AG09309 (cell line): Measurements from ENCODE around the gene NPHP4.

Experiments used
- DNase-seq: peaks from one replicate; pipeline ENCODE4 v3.0.0-alpha.2; 2010; ENCODE audit warnings: low read depth
- H3K4me3 ChIP-seq: 2 replicates; pipeline ENCODE4 v1.5.1; 2011; ENCODE audit warnings: mild to moderate bottlenecking, low read depth, low read length, moderate library complexity; ENCODE audit not compliant: control insufficient read depth
- CTCF ChIP-seq: IDR thresholded peaks from 2 replicates; pipeline ENCODE4 v1.5.1; 2011; ENCODE audit warnings: mild to moderate bottlenecking, low read depth, low read length, inconsistent platforms; ENCODE audit not compliant: insufficient read depth, control insufficient read depth; ENCODE audit errors: missing control alignments

Gene NPHP4

GRCh38 chr1:5916572-5917280 lies 75.5 kb downstream of the NPHP4 start:
- no peak overlapping the region for H3K4me3 ChIP-seq
- DNase-seq = no peak
- no peak for TF ChIP-seq CTCF

- peak; percentile 77 for TF ChIP-seq CTCF
- H3K4me3 ChIP-seq = no peak overlapping the region
- no peak for DNase-seq
These were observed 76.3 kb downstream of the NPHP4 start for GRCh38 chr1:5915587-5916571.

GRCh38 chr1:5914676-5915365 lies 77.4 kb downstream of the NPHP4 start:
- DNase-seq = no peak

GRCh38 chr1:5913876-5914275 lies 78.3 kb downstream of the NPHP4 start:
- DNase-seq = no peak
- H3K4me3 ChIP-seq = no peak overlapping the region
- no peak for TF ChIP-seq CTCF

More at GRCh38 chr1:5914676-5915365, 77.4 kb downstream of the NPHP4 start:
- H3K4me3 ChIP-seq = no peak overlapping the region
- TF ChIP-seq CTCF = no peak

GRCh38 chr1:5913078-5913845 lies 79.0 kb downstream of the NPHP4 start:
- DNase-seq = no peak
- TF ChIP-seq CTCF = no peak
- H3K4me3 ChIP-seq = no peak overlapping the region

- no peak overlapping the region for H3K4me3 ChIP-seq
- DNase-seq = no peak
- no peak for TF ChIP-seq CTCF
These were observed 80.4 kb downstream of the NPHP4 start for GRCh38 chr1:5911871-5912271.
